ENCODE results near the gene ZNF350. TPM values are rescaled to one million over a fixed set of nuclear protein-coding genes. Genes with fewer than 3 reads are reported as not detected.

The ZNF350 gene
- total RNA-seq, 1 donor from 2014 or later, result 8.5 TPM

Other genes starting within 250 kb of the ZNF350 start
- gene FPR1, start 235.0 kb downstream of the ZNF350 start, total RNA-seq, result not detected in 2 replicates
- gene FPR2, start 225.7 kb downstream of the ZNF350 start, total RNA-seq, result not detected in 2 replicates
- gene FPR3, start 191.7 kb downstream of the ZNF350 start, total RNA-seq, result not detected in 2 replicates
- gene ZNF577, start 98.9 kb downstream of the ZNF350 start, total RNA-seq, result 3.1 and 3.6 TPM in 2 replicates
- 9.5 and 10.9 TPM in 2 replicates for gene ZNF649, start 81.8 kb downstream of the ZNF350 start, total RNA-seq
- gene ZNF613, start 59.4 kb downstream of the ZNF350 start, total RNA-seq, result 6.4 and 11.1 TPM in 2 replicates
- 7.3 and 16.7 TPM in 2 replicates for gene ZNF615, start 21.4 kb upstream of the ZNF350 start, total RNA-seq
- 10.5 and 11.8 TPM in 2 replicates for gene ZNF614, start 41.5 kb upstream of the ZNF350 start, total RNA-seq
- 4.6 and 7.2 TPM in 2 replicates for gene ZNF432, start 62.0 kb upstream of the ZNF350 start, total RNA-seq
- gene ZNF841, start 108.9 kb upstream of the ZNF350 start, total RNA-seq, result 11.3 and 16.4 TPM in 2 replicates
- 6.1 and 9.8 TPM in 2 replicates for gene ZNF616, start 153.1 kb upstream of the ZNF350 start, total RNA-seq
- 5.3 and 6.8 TPM in 2 replicates for gene ZNF836, start 184.8 kb upstream of the ZNF350 start, total RNA-seq
- gene PPP2R1A, start 203.2 kb upstream of the ZNF350 start, total RNA-seq, result 116 and 221 TPM in 2 replicates